ENCODE results near the gene HOXC6. TPM values are rescaled to one million over a fixed set of nuclear protein-coding genes. Genes with fewer than 3 reads are reported as not detected.

The HOXC6 gene
- total and polyA plus RNA-seq, 10 of the 15 experiments (the other 5 are each of a cell fraction or from before 2014, with no cell fraction given): 0.02 to 0.55 (median 0.45) TPM; not detected in 4

DNA sequence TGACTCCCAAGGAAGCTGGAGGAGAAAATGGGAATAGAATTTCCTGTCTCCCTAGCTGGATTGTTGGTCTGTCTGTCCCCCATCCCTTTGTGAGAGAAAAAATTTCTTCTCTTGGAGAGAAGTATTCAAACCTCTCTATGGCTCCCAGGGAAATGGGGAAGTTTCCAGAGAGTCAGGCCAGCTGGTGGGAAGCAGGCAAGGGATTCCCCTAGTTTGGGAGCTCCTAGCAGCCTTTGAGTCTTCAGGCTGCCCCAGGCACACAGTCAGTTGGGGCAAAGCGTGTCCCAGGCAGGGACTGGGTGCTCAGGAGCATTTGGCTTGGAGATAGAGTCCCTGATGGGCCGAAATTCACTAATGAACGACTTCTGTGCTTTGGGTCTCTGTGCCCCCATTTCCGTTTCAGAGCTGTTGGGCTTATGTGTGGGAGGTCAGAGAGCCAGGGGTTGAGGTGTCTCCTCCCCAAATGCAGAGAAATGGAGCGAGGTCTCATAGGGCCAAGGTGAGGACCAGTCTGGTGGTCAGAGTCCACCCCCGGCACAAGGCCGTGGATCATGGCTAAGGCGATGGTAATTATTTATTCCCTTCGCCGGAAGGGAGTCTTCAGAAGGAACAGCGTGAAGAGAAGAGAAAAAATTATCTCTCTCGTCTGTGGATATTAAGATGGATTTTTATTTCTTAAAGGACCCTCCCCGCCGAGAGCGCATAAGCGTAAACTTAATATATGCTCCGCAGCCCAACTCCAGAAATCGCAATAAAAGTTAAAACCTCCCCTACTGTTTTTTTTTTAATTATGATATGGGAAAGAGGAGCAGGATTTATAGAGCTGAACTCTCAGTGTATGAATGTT is 34.9 kb upstream of the HOXC6 start (continued):
- TF ChIP-seq NFIC (IDR thresholded peaks at IDR 0.05; ENCODE audit: low read depth, low read length): no peak

- FAIRE-seq (no peak), ATAC-seq (no peak), DNase-seq (ENCODE audit: low read depth, low spot score) (no peak)
- H3K4me1 ChIP-seq (ENCODE audit: control insufficient read depth, insufficient read depth, low read length): peaks cover 14% of the 10 kb centered on the region
- H3K9ac ChIP-seq (ENCODE audit: control insufficient read depth, insufficient read depth, low read length): no peak overlapping the region
- in situ Hi-C loops (cut with MboI): no loop called here
- ChIA-PET CTCF (interaction anchor here (1.5 kb wide), 1 partner anchor 12 kb away, joined by 3 read pairs; no protein-coding TSS in a partner anchor), RAD21 (ENCODE audit: unreplicated experiment) (no interaction called here), POLR2A (no interaction called here), SMC1A (ENCODE audit: uncharacterized antibody, unreplicated experiment) (no interaction called here)
- H2AFZ ChIP-seq (ENCODE audit: control insufficient read depth, low read depth, low read length): no peak overlapping the region
- no peak overlapping the region for H3K27ac ChIP-seq (ENCODE audit: control insufficient read depth, insufficient read depth)
- no peaks in the 10 kb centered on the region for H3K9me3 ChIP-seq (replicated peaks; ENCODE audit: control insufficient read depth, insufficient read depth, low read length)
- H3K79me2 ChIP-seq (ENCODE audit: control insufficient read depth, insufficient read depth, low read length): no peaks in the 10 kb centered on the region
- TF ChIP-seq STAT3 (IDR thresholded peaks at IDR 0.05; ENCODE audit: low read depth, low read length) (no peak), IRF3 (IDR thresholded peaks at IDR 0.05) (no peak), ZNF24 (IDR thresholded peaks at IDR 0.05) (no peak), CBX3 (IDR thresholded peaks at IDR 0.05; ENCODE audit: borderline replicate concordance, low read depth) (no peak), BACH1 (IDR thresholded peaks at IDR 0.05; ENCODE audit: borderline replicate concordance) (no peak), NRF1 (conservative IDR thresholded peaks at IDR 0.05; ENCODE audit: low read depth, low read length) (no peak), TARDBP (IDR thresholded peaks at IDR 0.05; ENCODE audit: borderline replicate concordance) (no peak), SP1 (IDR thresholded peaks at IDR 0.05; ENCODE audit: low read depth, low read length) (no peak), RB1 (IDR thresholded peaks at IDR 0.05; ENCODE audit: borderline replicate concordance) (no peak)
- H3K36me3 ChIP-seq (ENCODE audit: control insufficient read depth in 2 of 2, insufficient read depth in 2 of 2, low read length in 1 of 2): no peaks in the 10 kb centered on the region
- no TSS peak for BruUV-seq (replicated peaks)
- no peaks in the 10 kb centered on the region for H4K20me1 ChIP-seq (ENCODE audit: control insufficient read depth, insufficient read depth)
- no peak overlapping the region for H3K4me3 ChIP-seq
- H3K4me2 ChIP-seq (ENCODE audit: control insufficient read depth, insufficient read depth): no peak overlapping the region
- intact Hi-C loops (cut with micrococcal nuclease; ENCODE audit: unreplicated experiment): no loop called here
- WGBS (ENCODE audit: insufficient coverage, insufficient replicate concordance, low lambda C conversion rate, missing lambda C conversion rate): 11% methylated on average over 18 of the region's 19 CpGs
- peaks cover 29 to 55% of the 10 kb centered on the region in 2 experiments for H3K27me3 ChIP-seq (replicated peaks in 1 of 2; ENCODE audit: control insufficient read depth in 2 of 2, insufficient read depth in 2 of 2, low read length in 1 of 2)
Observed at GRCh38 chr12:53994009-53994263, 34.3 kb upstream of the HOXC6 start.

Measured in GM12878 (cell line).